ENCODE data around the gene GAS2. TPM values are rescaled to one million over a fixed set of nuclear protein-coding genes. Genes with fewer than 3 reads are reported as not detected.

GAS2 gene
- polyA plus RNA-seq, 2 donors = 0.43 to 0.46 TPM

DNA sequence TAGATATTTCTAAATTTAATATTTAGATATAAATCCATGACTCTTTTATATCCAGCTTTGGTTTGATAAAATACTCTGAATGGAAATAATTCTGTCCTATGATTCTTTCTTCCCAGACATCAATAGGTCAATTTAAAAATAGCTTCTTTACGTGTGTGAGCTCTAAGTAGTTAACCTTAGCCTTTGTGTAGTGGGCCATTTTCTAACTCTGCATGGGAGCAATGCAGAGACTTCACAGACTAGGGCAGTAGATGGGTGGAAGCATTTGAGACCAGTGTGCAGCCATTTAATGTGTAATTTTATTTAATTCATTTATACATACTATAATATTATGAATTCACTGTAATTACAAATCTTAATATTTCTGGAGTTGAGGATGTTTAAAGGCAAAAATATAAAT, 23.8 kb downstream of the GAS2 start:
- H3K36me3 ChIP-seq (ENCODE audit: control insufficient read depth in 2 of 2, insufficient read depth in 2 of 2, low read length in 1 of 2) = no peaks in the 10 kb centered on the region
- WGBS, 2 donors = 58% methylated on average over 1 of the region's 1 CpG
- H3K4me3 ChIP-seq (ENCODE audit: low read depth in 1 of 2, low read length in 2 of 2) = no peak overlapping the region
- H3K27me3 ChIP-seq (ENCODE audit: control insufficient read depth in 1 of 2, insufficient read depth in 2 of 2, low read length in 2 of 2) = no peaks in the 10 kb centered on the region
- no peak overlapping the region for H3K27ac ChIP-seq (ENCODE audit: low read depth in 2 of 2, low read length in 1 of 2)
- no peaks in the 10 kb centered on the region for H3K4me1 ChIP-seq (ENCODE audit: control insufficient read depth in 2 of 2, insufficient read depth in 2 of 2, low read length in 1 of 2)
- no peaks in the 10 kb centered on the region for H3K9me3 ChIP-seq (ENCODE audit: control insufficient read depth in 2 of 2, insufficient read depth in 1 of 2, low read depth in 1 of 2, low read length in 1 of 2)

DNA sequence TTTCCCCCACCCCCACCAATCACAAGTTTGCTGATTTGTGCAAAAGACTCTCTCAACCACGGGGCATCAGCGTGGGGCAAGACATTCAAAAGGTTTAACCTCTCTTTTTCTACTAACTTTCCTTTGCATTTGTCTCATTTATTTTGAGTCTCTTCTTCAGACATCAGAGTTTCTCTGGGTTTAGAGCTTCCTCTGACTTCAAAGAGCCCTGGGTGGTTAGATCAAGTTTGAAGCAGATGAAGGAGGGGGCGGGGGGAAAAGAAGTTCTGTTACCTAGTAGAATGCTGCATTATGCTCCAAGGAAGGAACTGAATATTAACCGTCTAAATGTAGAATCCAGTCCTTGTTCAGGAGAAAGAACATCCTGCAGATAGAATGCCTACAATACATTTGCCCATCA, 24.5 kb downstream of the GAS2 start:
- Histone ChIP-seq H3K4me1 (ENCODE audit: control insufficient read depth in 2 of 2, insufficient read depth in 2 of 2, low read length in 1 of 2) (no peaks in the 10 kb centered on the region), H3K36me3 (ENCODE audit: control insufficient read depth in 2 of 2, insufficient read depth in 2 of 2, low read length in 1 of 2) (no peaks in the 10 kb centered on the region), H3K4me3 (ENCODE audit: low read depth in 1 of 2, low read length in 2 of 2) (no peak overlapping the region), H3K27me3 (ENCODE audit: control insufficient read depth in 1 of 2, insufficient read depth in 2 of 2, low read length in 2 of 2) (no peaks in the 10 kb centered on the region), H3K9me3 (ENCODE audit: control insufficient read depth in 2 of 2, insufficient read depth in 1 of 2, low read depth in 1 of 2, low read length in 1 of 2) (no peaks in the 10 kb centered on the region), H3K27ac (ENCODE audit: low read depth in 2 of 2, low read length in 1 of 2) (no peak overlapping the region)
- WGBS, 2 donors = 74 to 75% methylated on average over 4 of the region's 4 CpGs

DNA sequence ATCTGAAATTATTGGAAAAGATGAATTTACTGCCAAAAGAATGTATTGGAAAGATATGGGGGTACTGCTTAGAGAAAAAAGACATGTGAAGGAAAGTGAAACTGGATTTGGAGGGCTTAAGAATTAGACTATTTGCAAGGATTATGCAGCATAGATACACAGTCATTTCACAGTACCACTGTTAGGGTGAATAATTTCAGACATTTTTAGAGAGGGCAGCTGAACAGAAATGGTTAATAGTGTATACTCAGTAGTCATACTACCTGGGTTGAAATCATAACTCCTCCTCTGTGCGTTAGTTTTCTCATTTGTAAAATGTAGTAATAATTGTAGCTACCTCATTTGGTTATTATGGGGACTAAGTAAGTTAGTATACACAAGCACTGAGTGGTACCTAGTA, 33.0 kb downstream of the GAS2 start:
- Histone ChIP-seq H3K36me3 (ENCODE audit: control insufficient read depth in 2 of 2, insufficient read depth in 2 of 2, low read length in 1 of 2) (no peaks in the 10 kb centered on the region), H3K27me3 (ENCODE audit: control insufficient read depth in 1 of 2, insufficient read depth in 2 of 2, low read length in 2 of 2) (no peaks in the 10 kb centered on the region), H3K4me1 (ENCODE audit: control insufficient read depth in 2 of 2, insufficient read depth in 2 of 2, low read length in 1 of 2) (no peaks in the 10 kb centered on the region), H3K9me3 (ENCODE audit: control insufficient read depth in 2 of 2, insufficient read depth in 1 of 2, low read depth in 1 of 2, low read length in 1 of 2) (no peaks in the 10 kb centered on the region), H3K27ac (ENCODE audit: low read depth in 2 of 2, low read length in 1 of 2) (no peak overlapping the region), H3K4me3 (ENCODE audit: low read depth in 1 of 2, low read length in 2 of 2) (no peak overlapping the region)
- 74 to 75% methylated on average over 1 of the region's 1 CpG for WGBS, 2 donors

DNA sequence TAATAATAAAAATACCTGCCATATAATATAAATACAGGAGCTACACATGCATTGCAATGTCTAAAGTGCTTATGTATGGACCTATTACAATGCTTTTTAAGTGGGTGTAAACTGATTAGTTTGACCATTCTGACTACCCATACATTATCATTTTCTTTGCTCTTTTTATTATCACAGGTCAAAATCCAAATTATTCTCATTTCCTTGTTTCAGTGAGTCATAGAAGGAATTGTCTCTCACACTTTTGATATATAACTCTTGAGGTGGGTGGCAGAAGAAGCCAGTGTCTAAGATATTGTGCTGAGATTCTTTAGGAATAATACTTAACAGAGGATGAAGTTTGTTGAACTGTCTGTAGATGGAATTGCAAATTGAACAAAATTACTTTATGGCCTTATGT, 35.6 kb downstream of the GAS2 start:
- no peak overlapping the region for H3K27ac ChIP-seq (ENCODE audit: low read depth in 2 of 2, low read length in 1 of 2)
- H3K27me3 ChIP-seq (ENCODE audit: control insufficient read depth in 1 of 2, insufficient read depth in 2 of 2, low read length in 2 of 2) = no peaks in the 10 kb centered on the region
- no peaks in the 10 kb centered on the region for H3K4me1 ChIP-seq (ENCODE audit: control insufficient read depth in 2 of 2, insufficient read depth in 2 of 2, low read length in 1 of 2)
- no peaks in the 10 kb centered on the region for H3K9me3 ChIP-seq (ENCODE audit: control insufficient read depth in 2 of 2, insufficient read depth in 1 of 2, low read depth in 1 of 2, low read length in 1 of 2)
- H3K36me3 ChIP-seq (ENCODE audit: control insufficient read depth in 2 of 2, insufficient read depth in 2 of 2, low read length in 1 of 2) = no peaks in the 10 kb centered on the region
- H3K4me3 ChIP-seq (ENCODE audit: low read depth in 1 of 2, low read length in 2 of 2) = no peak overlapping the region

DNA sequence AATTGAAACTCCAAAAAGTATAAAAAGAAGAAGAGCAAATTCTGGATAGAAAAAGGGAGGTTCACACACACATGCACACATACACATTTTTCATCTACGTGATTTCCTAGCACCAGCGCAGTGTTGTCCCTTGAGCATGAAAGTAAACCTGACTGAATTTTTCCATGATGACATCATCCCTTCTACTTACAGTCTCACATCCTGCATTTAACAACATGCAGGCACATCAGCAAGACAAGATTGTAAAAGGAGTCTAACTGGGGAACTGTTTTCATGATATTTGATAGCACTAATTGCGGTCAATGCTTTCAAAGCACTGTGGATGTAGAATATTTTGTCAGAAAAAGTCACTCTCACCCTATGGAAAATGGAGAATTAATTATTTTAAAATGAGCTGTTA, 36.6 kb downstream of the GAS2 start:
- H3K27me3 ChIP-seq (ENCODE audit: control insufficient read depth in 1 of 2, insufficient read depth in 2 of 2, low read length in 2 of 2) = no peaks in the 10 kb centered on the region
- no peak overlapping the region for H3K27ac ChIP-seq (ENCODE audit: low read depth in 2 of 2, low read length in 1 of 2)
- no peaks in the 10 kb centered on the region for H3K9me3 ChIP-seq (ENCODE audit: control insufficient read depth in 2 of 2, insufficient read depth in 1 of 2, low read depth in 1 of 2, low read length in 1 of 2)
- no peak overlapping the region for H3K4me3 ChIP-seq (ENCODE audit: low read depth in 1 of 2, low read length in 2 of 2)
- no peaks in the 10 kb centered on the region for H3K36me3 ChIP-seq (ENCODE audit: control insufficient read depth in 2 of 2, insufficient read depth in 2 of 2, low read length in 1 of 2)
- WGBS, 2 donors = 34% methylated on average over 3 of the region's 3 CpGs
- no peaks in the 10 kb centered on the region for H3K4me1 ChIP-seq (ENCODE audit: control insufficient read depth in 2 of 2, insufficient read depth in 2 of 2, low read length in 1 of 2)

DNA sequence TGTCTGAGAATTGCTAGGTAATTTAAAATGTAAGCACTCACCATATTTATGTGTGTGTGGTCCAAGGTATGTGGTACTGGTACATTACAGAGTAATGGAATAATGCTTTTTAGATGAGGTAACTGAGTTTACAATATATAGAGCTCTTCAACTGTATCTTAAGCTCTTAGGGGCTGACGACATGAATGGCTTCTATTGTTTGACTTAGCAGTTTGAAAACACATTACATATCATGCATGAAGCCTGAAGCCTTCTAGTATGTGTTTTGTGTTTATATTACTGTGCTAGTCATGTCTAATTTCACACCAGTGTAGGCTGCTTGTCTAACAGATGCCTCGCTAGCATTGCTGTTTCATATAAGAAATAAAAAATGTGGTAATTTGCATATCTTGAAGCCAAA, 37.2 kb downstream of the GAS2 start:
- H3K27me3 ChIP-seq (ENCODE audit: control insufficient read depth in 1 of 2, insufficient read depth in 2 of 2, low read length in 2 of 2) = no peaks in the 10 kb centered on the region
- H3K4me3 ChIP-seq (ENCODE audit: low read depth in 1 of 2, low read length in 2 of 2) = no peak overlapping the region
- no peak overlapping the region for H3K27ac ChIP-seq (ENCODE audit: low read depth in 2 of 2, low read length in 1 of 2)
- 47 to 63% methylated on average over 2 of the region's 2 CpGs for WGBS, 2 donors
- H3K9me3 ChIP-seq (ENCODE audit: control insufficient read depth in 2 of 2, insufficient read depth in 1 of 2, low read depth in 1 of 2, low read length in 1 of 2) = no peaks in the 10 kb centered on the region
- no peaks in the 10 kb centered on the region for H3K36me3 ChIP-seq (ENCODE audit: control insufficient read depth in 2 of 2, insufficient read depth in 2 of 2, low read length in 1 of 2)
- no peaks in the 10 kb centered on the region for H3K4me1 ChIP-seq (ENCODE audit: control insufficient read depth in 2 of 2, insufficient read depth in 2 of 2, low read length in 1 of 2)

DNA sequence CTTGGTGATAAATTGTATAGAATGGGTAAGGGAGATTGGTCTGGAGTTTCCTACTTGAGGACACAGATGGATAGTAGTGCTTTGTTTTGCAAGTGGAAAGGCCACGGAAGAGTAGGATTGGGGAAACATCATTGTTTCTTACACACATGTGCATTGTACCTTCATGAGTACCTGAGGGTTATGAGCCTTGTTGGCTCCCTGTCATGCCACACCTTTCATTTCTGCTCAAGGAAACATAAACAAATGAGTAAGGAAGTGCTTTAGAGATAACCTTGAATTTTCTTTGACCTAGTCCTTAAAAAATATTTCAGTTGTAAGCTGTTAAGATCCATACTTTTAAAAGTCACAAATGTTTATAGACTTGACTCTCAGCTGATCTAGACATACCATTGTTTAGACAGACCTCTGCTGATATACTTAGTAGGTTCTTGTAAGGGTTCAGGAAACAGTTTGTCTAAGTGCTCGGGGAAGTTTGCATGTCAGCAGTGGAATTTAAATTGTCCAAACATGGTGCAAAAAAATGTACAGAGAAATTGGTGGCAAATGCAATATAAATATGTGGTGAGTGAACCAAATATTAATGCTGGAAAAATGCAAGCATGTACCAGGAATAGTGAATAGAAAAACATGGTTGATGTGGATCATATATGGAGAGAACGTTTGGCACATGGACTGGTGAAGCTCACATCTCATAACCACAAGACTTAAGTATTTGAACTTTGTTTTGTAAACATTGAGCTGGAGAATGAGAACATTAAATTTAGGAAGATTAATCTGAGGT, 40.9 kb downstream of the GAS2 start:
- Histone ChIP-seq H3K9me3 (ENCODE audit: control insufficient read depth in 2 of 2, insufficient read depth in 1 of 2, low read depth in 1 of 2, low read length in 1 of 2) (no peaks in the 10 kb centered on the region), H3K27ac (ENCODE audit: low read depth in 2 of 2, low read length in 1 of 2) (no peak overlapping the region), H3K36me3 (ENCODE audit: control insufficient read depth in 2 of 2, insufficient read depth in 2 of 2, low read length in 1 of 2) (no peaks in the 10 kb centered on the region), H3K4me3 (ENCODE audit: low read depth in 1 of 2, low read length in 2 of 2) (no peak overlapping the region), H3K4me1 (ENCODE audit: control insufficient read depth in 2 of 2, insufficient read depth in 2 of 2, low read length in 1 of 2) (peaks cover 3% of the 10 kb centered on the region in 2 donors), H3K27me3 (ENCODE audit: control insufficient read depth in 1 of 2, insufficient read depth in 2 of 2, low read length in 2 of 2) (no peaks in the 10 kb centered on the region)
- WGBS, 2 donors = 65 to 71% methylated on average over 3 of the region's 3 CpGs

DNA sequence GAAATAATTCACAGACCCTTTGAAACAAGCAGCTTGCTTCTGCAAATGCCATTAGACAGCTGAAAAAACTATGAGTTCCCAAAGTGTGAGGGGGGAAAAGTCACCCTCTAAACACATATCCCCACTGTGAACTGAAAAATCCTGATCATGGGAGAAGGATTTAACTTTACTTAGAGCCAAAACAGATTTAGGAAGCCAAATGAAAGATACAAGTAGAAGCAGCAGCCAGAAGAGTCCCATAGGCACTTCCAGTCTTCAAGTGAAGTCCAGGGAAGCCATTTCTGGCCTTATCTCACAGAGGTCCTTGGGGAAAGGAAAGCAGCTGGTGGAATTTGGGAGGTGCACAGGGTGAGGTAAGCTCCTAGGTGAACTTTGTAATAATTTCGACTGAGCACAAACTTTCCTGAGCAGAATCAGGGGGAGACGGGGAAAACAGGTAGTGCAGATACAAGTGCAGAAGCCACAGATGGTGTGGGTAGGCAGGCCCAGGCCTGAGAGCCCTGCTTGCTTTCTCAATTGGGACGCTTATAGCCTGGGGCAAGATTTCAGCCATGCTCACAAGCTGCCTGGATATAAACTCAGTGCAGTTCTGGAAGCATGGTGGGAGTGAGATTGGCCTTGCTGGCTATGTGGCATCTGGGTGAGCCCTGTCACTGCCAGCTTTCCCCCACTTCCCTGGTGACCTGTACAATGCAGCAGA, 44.8 kb downstream of the GAS2 start:
- Histone ChIP-seq H3K4me3 (ENCODE audit: low read depth in 1 of 2, low read length in 2 of 2) (no peak overlapping the region), H3K9me3 (ENCODE audit: control insufficient read depth in 2 of 2, insufficient read depth in 1 of 2, low read depth in 1 of 2, low read length in 1 of 2) (no peaks in the 10 kb centered on the region), H3K27me3 (ENCODE audit: control insufficient read depth in 1 of 2, insufficient read depth in 2 of 2, low read length in 2 of 2) (no peaks in the 10 kb centered on the region), H3K4me1 (ENCODE audit: control insufficient read depth in 2 of 2, insufficient read depth in 2 of 2, low read length in 1 of 2) (peaks cover 3% of the 10 kb centered on the region in 2 donors), H3K36me3 (ENCODE audit: control insufficient read depth in 2 of 2, insufficient read depth in 2 of 2, low read length in 1 of 2) (no peaks in the 10 kb centered on the region), H3K27ac (ENCODE audit: low read depth in 2 of 2, low read length in 1 of 2) (peak overlapping the region in 1 of 2 donors; percentile 41)
- 51 to 74% methylated on average over 3 of the region's 3 CpGs for WGBS, 2 donors

DNA sequence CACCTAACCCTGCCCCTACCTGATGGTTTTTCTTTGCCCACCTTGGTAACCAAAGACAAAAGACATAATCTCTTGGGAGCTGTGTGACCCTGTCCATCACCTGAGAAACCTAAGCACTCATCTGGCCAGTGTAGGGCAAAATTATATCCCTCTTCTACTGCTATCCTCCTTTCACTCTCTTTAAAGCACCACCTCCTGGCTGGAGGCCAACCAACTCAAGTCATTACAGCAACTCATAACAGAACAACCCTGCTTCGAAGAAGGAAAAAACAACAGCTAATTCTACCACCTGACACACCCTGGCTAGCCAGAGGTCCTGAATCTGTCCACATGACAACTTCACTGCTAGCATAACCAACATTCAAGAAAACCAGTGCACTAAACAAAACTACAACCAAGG, 45.5 kb downstream of the GAS2 start:
- WGBS, 2 donors = 21 to 25% methylated on average over 1 of the region's 1 CpG
- Histone ChIP-seq H3K4me3 (ENCODE audit: low read depth in 1 of 2, low read length in 2 of 2) (no peak overlapping the region), H3K36me3 (ENCODE audit: control insufficient read depth in 2 of 2, insufficient read depth in 2 of 2, low read length in 1 of 2) (no peaks in the 10 kb centered on the region), H3K27me3 (ENCODE audit: control insufficient read depth in 1 of 2, insufficient read depth in 2 of 2, low read length in 2 of 2) (no peaks in the 10 kb centered on the region), H3K4me1 (ENCODE audit: control insufficient read depth in 2 of 2, insufficient read depth in 2 of 2, low read length in 1 of 2) (peaks cover 3% of the 10 kb centered on the region in 2 donors), H3K9me3 (ENCODE audit: control insufficient read depth in 2 of 2, insufficient read depth in 1 of 2, low read depth in 1 of 2, low read length in 1 of 2) (no peaks in the 10 kb centered on the region), H3K27ac (ENCODE audit: low read depth in 2 of 2, low read length in 1 of 2) (no peak overlapping the region)

DNA sequence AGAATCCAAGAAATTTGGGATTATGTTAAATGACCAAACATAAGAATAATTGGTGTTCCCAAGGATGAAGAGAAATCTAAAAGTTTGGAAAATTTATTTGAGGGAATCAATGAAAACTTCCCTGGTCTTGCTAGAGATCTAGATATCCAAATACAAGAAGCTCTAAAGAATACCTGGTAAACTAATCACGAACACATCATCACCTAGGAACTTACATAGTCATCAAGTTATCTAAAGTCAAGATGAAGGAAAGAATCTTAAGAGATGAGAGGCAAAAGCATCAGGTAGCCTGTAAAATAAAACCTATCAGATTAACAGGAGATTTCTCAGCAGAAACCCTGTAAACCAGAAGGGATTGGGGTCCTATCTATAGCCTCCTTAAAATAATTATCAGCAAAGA, 46.9 kb downstream of the GAS2 start:
- H3K36me3 ChIP-seq (ENCODE audit: control insufficient read depth in 2 of 2, insufficient read depth in 2 of 2, low read length in 1 of 2) = no peaks in the 10 kb centered on the region
- no peak overlapping the region for H3K27ac ChIP-seq (ENCODE audit: low read depth in 2 of 2, low read length in 1 of 2)
- no peak overlapping the region for H3K4me3 ChIP-seq (ENCODE audit: low read depth in 1 of 2, low read length in 2 of 2)
- WGBS, 2 donors = 88 to 89% methylated on average over 1 of the region's 1 CpG
- no peaks in the 10 kb centered on the region for H3K9me3 ChIP-seq (ENCODE audit: control insufficient read depth in 2 of 2, insufficient read depth in 1 of 2, low read depth in 1 of 2, low read length in 1 of 2)
- no peaks in the 10 kb centered on the region for H3K27me3 ChIP-seq (ENCODE audit: control insufficient read depth in 1 of 2, insufficient read depth in 2 of 2, low read length in 2 of 2)
- peaks cover 3% of the 10 kb centered on the region in 2 donors for H3K4me1 ChIP-seq (ENCODE audit: control insufficient read depth in 2 of 2, insufficient read depth in 2 of 2, low read length in 1 of 2)

Measured in esophagus (tissue), 2 donors.